Stimulated activated CD8-positive, alpha-beta memory T cell treated with anti-CD3 and anti-CD28 coated beads, Interleukin-12 subunit alpha, Interleukin-12 subunit beta, amount 100 ng/mL, for 1 hour (primary cell): ENCODE data around the gene PAQR7.
"Not testable (repeated sequence)": the region's sequence is repeated elsewhere in the genome, so short reads cannot be mapped to it uniquely, and the experiment has no call there.

Source experiments
- DNase-seq: peaks from one replicate; pipeline ENCODE4 v3.0.0-alpha.2; 2020; ENCODE audit warnings: low read depth

PAQR7 gene

GRCh38 chr1:25844536-25845337, 30.8 kb downstream of the PAQR7 start:
- no peak for DNase-seq

- no peak for DNase-seq
Observed at GRCh38 chr1:25843483-25843882, 32.0 kb downstream of the PAQR7 start.

GRCh38 chr1:25839808-25840207, 35.7 kb downstream of the PAQR7 start:
- not testable (repeated sequence) for DNase-seq

- no peak for DNase-seq
Observed at GRCh38 chr1:25837262-25837875, 38.1 kb downstream of the PAQR7 start.

- no peak for DNase-seq
Observed at GRCh38 chr1:25836695-25837094, 38.8 kb downstream of the PAQR7 start.

GRCh38 chr1:25834894-25835293, 40.6 kb downstream of the PAQR7 start:
- DNase-seq = no peak

- no peak for DNase-seq
Observed at GRCh38 chr1:25833158-25833557, 42.4 kb downstream of the PAQR7 start.

- no peak for DNase-seq
Observed at GRCh38 chr1:25832336-25833037, 43.0 kb downstream of the PAQR7 start.

- no peak for DNase-seq
Observed at GRCh38 chr1:25831569-25832196, 43.8 kb downstream of the PAQR7 start.

- DNase-seq = no peak
Observed at GRCh38 chr1:25829046-25829445, 46.5 kb downstream of the PAQR7 start.

- DNase-seq = no peak
Observed at GRCh38 chr1:25828491-25828890, 47.0 kb downstream of the PAQR7 start.

GRCh38 chr1:25826571-25826970, 48.9 kb downstream of the PAQR7 start:
- DNase-seq = no peak

GRCh38 chr1:25825605-25826004, 49.9 kb downstream of the PAQR7 start:
- no peak for DNase-seq

GRCh38 chr1:25821630-25822091, 53.8 kb downstream of the PAQR7 start:
- no peak for DNase-seq

GRCh38 chr1:25821112-25821476, 54.4 kb downstream of the PAQR7 start:
- no peak for DNase-seq

- DNase-seq = peak; percentile 41
Observed at GRCh38 chr1:25820247-25821111, 55.0 kb downstream of the PAQR7 start.

- peak; percentile 91 for DNase-seq
Observed at GRCh38 chr1:25819491-25820246, 55.8 kb downstream of the PAQR7 start, which contains the start of gene MTFR1L. Gene MTFR1L, plus strand, starts transcription at chr1:25819954. Its CDS starts 3,151 bp downstream, at chr1:25823105.

GRCh38 chr1:25818569-25818968, 56.9 kb downstream of the PAQR7 start:
- DNase-seq = no peak

- DNase-seq = no peak
Observed at GRCh38 chr1:25817840-25818501, 57.5 kb downstream of the PAQR7 start.

- no peak for DNase-seq
Observed at GRCh38 chr1:25816112-25816718, 59.3 kb downstream of the PAQR7 start.
